SKM-1 (cell line): Measurements from ENCODE around the gene OR5AU1.
"Not testable (repeated sequence)": the region's sequence is repeated elsewhere in the genome, so short reads cannot be mapped to it uniquely, and the experiment has no call there.

Source experiments
- DNase-seq: peaks from one replicate; lab custom pipeline; 2025; ENCODE audit not compliant: unreplicated experiment; lab: John Stamatoyannopoulos, UW

Gene OR5AU1

GRCh38 chr14:21182166-21182565 is 26.3 kb upstream of the OR5AU1 start:
- DNase-seq: no peak

- DNase-seq: no peak
Measured at GRCh38 chr14:21171128-21171527, 15.3 kb upstream of the OR5AU1 start.

GRCh38 chr14:21169573-21169972 is 13.7 kb upstream of the OR5AU1 start:
- no peak for DNase-seq

GRCh38 chr14:21168055-21168454 is 12.2 kb upstream of the OR5AU1 start:
- DNase-seq: no peak

GRCh38 chr14:21165670-21166069 is 9.8 kb upstream of the OR5AU1 start:
- DNase-seq: not testable (repeated sequence)

- not testable (repeated sequence) for DNase-seq
Measured at GRCh38 chr14:21165002-21165605, 9.2 kb upstream of the OR5AU1 start.

- DNase-seq: no peak
Measured at GRCh38 chr14:21163871-21164291, 8.0 kb upstream of the OR5AU1 start.

GRCh38 chr14:21162081-21162480 is 6.2 kb upstream of the OR5AU1 start:
- DNase-seq: no peak

- no peak for DNase-seq
Measured at GRCh38 chr14:21160061-21160610, 4.3 kb upstream of the OR5AU1 start.

GRCh38 chr14:21158175-21158574 is 2.3 kb upstream of the OR5AU1 start:
- DNase-seq: not testable (repeated sequence)

- no peak for DNase-seq
Measured at GRCh38 chr14:21149641-21150367, 6.1 kb downstream of the OR5AU1 start.

- DNase-seq: no peak
Measured at GRCh38 chr14:21145437-21145836, 10.4 kb downstream of the OR5AU1 start.

GRCh38 chr14:21142357-21142756 is 13.5 kb downstream of the OR5AU1 start:
- DNase-seq: no peak

- DNase-seq: no peak
Measured at GRCh38 chr14:21136024-21136423, 19.8 kb downstream of the OR5AU1 start.

GRCh38 chr14:21133901-21134300 is 22.0 kb downstream of the OR5AU1 start:
- DNase-seq: no peak

- no peak for DNase-seq
Measured at GRCh38 chr14:21123429-21123828, 32.4 kb downstream of the OR5AU1 start.

GRCh38 chr14:21121122-21121521 is 34.7 kb downstream of the OR5AU1 start:
- DNase-seq: no peak

GRCh38 chr14:21120686-21121085 is 35.2 kb downstream of the OR5AU1 start:
- no peak for DNase-seq

GRCh38 chr14:21118933-21119332 is 36.9 kb downstream of the OR5AU1 start:
- no peak for DNase-seq

- no peak for DNase-seq
Measured at GRCh38 chr14:21113369-21113768, 42.5 kb downstream of the OR5AU1 start.

GRCh38 chr14:21112255-21112654 is 43.6 kb downstream of the OR5AU1 start:
- no peak for DNase-seq

GRCh38 chr14:21109377-21110138 is 46.3 kb downstream of the OR5AU1 start:
- no peak for DNase-seq
